Measurements from ENCODE around the gene PAK4.

DNA sequence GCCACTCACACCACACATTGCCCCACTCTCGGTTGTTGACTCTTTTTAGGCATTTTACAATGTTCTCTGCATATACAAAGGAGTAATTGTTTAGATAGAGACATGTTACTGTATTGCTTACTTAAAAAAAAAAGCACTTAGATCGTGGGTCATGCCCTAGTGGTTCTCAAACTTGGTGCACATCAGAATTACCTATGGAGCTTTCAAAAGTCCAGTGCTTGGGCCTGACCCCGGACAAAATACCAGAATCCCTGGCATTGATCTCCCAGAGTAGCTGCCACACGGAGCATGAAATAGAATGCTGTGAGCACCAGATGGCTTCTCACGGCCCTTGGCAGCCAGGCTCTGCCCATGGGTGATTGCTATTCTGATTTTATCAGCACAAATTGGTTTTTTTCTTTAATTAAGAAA lies 21.4 kb upstream of the PAK4 start:
- TF ChIP-seq POLR2A (IDR thresholded peaks at IDR 0.05; ENCODE audit: low read depth, low read length) (no peak), POLR2AphosphoS5 (IDR thresholded peaks at IDR 0.05; ENCODE audit: low read depth, low read length) (no peak), TAF1 (IDR thresholded peaks at IDR 0.05; ENCODE audit: borderline replicate concordance, low read depth, low read length) (no peak)
